HG03039 (cell line): ENCODE data around the gene STAT5A.

Experiments used
- ATAC-seq: cut with Tn5 transposase; IDR thresholded peaks from one replicate; pipeline ENCODE4 v1.9.1; 2021; ENCODE audit warnings: mild to moderate bottlenecking, moderate library complexity; ENCODE audit not compliant: unreplicated experiment

The STAT5A gene

GRCh38 chr17:42322382-42323267, 34.3 kb downstream of the STAT5A start:
- ATAC-seq, result peak; percentile 69

- no peak for ATAC-seq
Observed at GRCh38 chr17:42323268-42323773, 35.0 kb downstream of the STAT5A start.

GRCh38 chr17:42325026-42325425, 36.7 kb downstream of the STAT5A start:
- ATAC-seq, result no peak

- no peak for ATAC-seq
Observed at GRCh38 chr17:42329025-42329976, 41.0 kb downstream of the STAT5A start.

- no peak for ATAC-seq
Observed at GRCh38 chr17:42333053-42333452, 44.8 kb downstream of the STAT5A start.

- ATAC-seq, result no peak
Observed at GRCh38 chr17:42334677-42335076, 46.4 kb downstream of the STAT5A start.

- ATAC-seq, result no peak
Observed at GRCh38 chr17:42337442-42337841, 49.1 kb downstream of the STAT5A start.

- ATAC-seq, result no peak
Observed at GRCh38 chr17:42338427-42338985, 50.2 kb downstream of the STAT5A start.

- ATAC-seq, result no peak
Observed at GRCh38 chr17:42339221-42339620, 50.9 kb downstream of the STAT5A start.

- ATAC-seq, result no peak
Observed at GRCh38 chr17:42340691-42341127, 52.4 kb downstream of the STAT5A start.

GRCh38 chr17:42341568-42341967, 53.3 kb downstream of the STAT5A start:
- ATAC-seq, result no peak

- no peak for ATAC-seq
Observed at GRCh38 chr17:42342242-42343008, 54.1 kb downstream of the STAT5A start.

- no peak for ATAC-seq
Observed at GRCh38 chr17:42345396-42346073, 57.2 kb downstream of the STAT5A start.

- no peak for ATAC-seq
Observed at GRCh38 chr17:42346481-42346880, 58.2 kb downstream of the STAT5A start.

GRCh38 chr17:42347198-42347597, 58.9 kb downstream of the STAT5A start:
- ATAC-seq, result no peak

- no peak for ATAC-seq
Observed at GRCh38 chr17:42347606-42348005, 59.3 kb downstream of the STAT5A start.

GRCh38 chr17:42348104-42348503, 59.8 kb downstream of the STAT5A start:
- ATAC-seq, result no peak

- ATAC-seq, result no peak
Observed at GRCh38 chr17:42354956-42355843, 66.9 kb downstream of the STAT5A start.

GRCh38 chr17:42358434-42358833, 70.1 kb downstream of the STAT5A start:
- no peak for ATAC-seq
